Stimulated activated CD4-positive, alpha-beta T cell treated with anti-CD3 and anti-CD28 coated beads, Interleukin-12 subunit alpha, Interleukin-12 subunit beta, amount 100 ng/mL, for 24 hours (primary cell): ENCODE data around the gene UEVLD.

Experiments used
- DNase-seq, 2 experiments: peaks; one replicate each; pipeline ENCODE4 v3.0.0-alpha.2; 2020; ENCODE audit warnings: low read depth in 2 of 2

Gene UEVLD

DNA sequence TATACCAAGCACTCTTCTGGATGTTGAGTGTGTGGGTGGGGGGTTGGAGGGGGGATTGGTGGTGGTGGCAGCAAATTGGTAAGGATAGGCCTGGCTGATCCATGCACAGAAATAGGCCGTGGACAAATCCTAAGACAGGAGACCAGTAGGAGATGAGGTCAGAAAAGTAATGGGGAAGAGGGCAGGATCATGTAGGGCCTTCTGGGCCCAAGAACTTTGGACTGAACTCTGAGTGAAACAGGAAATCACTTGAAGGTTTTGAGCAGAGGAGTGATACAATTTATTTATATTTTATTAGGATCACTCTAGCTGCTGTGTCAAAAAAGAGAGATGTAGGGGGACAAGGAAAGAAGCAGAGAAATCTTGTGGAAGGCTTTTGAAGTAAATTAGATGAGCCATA lies 90.5 kb downstream of the UEVLD start:
- no peak for DNase-seq

DNA sequence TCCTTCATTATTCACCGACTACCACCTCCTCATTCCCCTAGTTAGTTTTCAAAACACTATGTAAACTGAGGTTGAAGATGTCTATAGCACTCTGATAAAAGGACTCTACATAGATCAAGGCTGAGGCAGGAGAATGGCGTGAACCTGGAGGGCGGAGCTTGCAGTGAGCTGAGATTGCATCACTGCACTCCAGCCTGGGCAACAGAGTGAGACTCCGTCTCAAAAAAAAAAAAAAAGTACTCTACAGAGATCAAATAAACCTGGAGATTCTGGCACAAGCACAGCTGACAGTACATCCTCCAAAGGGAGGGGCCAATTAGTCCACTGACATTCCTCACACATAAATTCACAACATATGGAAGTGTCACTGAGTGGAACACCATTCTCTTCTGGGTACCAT lies 92.8 kb downstream of the UEVLD start:
- DNase-seq = no peak

DNA sequence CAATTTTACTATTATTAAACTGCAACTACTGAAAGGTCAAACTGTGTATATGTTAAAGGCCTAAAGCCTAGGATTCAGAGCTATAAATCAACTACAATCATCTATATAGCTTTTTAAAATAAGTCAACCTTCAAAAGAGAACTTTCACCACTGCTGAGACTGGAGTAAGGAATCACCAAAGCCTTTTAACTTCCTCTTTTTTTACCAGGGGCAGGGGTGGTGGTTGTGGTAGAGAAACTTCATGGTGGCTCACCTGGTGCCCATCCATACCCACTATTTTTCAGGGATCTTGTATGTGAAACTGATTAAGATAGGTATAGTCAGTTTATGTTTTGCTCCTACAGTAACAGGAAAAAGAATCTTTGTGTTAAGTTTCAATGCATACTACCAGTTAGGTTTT lies 93.3 kb downstream of the UEVLD start:
- no peak for DNase-seq

DNA sequence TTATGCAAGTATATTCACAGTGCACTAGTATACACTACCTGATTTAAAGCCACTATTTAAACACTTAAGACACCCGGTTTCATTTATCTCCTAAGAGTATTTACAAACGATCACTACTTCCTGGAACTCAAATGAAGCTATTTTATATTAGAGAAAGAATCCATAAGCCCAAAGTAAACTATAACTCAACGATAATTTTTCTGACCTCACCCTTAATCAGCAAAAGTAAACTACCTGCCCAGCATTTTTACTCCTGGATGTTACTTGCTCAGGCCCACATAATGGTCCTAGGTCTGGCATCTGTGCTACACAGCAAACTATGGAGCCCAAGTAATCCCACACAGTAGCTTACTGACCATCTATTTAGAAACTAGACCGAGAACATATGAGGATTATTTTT lies 95.2 kb downstream of the UEVLD start:
- DNase-seq = no peak

DNA sequence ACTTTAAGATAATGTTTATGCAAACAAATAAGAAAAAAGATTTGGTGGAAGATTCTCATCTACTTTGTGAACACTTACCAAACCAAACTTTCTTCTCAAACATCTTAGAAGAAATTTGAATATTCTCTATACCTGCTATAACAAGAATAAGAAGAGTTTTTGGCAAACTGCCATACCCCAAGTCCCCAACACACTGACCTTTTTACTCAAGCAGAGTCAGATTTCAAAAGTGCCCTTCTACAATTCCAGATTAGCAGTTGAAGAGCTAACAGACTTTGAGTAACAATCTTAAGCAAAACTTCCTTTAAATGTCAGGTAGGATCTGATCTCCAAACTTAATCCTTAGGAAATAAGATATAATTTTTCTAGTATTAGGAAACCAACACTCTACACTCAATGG lies 95.6 kb downstream of the UEVLD start:
- DNase-seq = no peak

DNA sequence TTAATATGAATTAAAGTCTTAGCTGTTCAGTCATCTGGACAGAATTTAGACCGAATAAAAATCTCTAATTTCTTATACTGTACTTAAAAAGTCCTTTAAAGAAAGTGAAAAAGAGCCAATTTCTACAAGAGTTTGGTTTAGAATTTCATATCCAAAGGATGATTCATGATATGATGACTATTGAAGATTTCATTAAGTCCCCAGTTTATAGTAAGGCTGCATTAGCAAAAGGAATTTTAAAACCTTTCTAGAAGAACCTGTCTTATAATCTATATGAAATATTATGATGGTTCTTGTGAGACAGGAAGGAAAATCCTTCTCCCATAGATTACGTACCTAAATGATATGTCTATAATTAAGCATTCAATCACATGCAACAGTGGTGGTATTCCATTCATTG lies 96.6 kb downstream of the UEVLD start:
- DNase-seq = no peak

DNA sequence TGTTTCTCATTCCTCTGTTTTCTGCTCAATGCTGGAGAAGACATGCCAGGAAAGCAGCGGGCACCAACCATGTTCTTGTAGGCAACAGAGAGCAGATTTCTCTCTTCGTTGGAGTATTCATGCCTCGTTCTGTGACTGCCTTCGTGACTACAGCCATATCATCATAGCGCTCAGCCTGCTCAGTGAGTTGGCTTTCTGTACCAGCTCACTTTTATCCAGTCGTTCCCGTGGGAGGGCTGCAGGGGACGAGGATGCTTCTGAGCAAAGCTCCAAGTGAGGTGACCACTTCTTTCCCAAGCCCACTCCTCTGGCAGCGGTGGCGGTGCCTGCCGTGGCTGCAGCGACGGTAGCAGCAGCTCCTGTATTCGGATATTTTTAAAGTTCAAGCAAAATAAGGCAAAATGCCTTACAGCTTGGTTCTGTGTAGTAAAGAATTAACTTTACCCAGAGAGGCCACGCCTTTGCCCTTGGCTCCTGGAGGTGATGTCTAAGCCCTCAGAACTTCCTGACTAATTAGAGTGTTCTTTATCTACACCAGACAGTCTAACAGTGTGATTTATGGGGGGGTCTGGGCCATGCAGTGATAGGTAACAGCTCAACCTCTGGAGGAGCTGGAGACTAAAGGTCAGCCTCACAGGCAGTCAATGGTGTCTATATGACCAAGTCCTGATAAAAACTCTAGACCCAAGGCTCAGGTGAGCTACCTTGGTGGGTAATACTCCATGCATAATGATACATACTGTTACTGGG lies 97.6 kb downstream of the UEVLD start:
- DNase-seq = no peak

DNA sequence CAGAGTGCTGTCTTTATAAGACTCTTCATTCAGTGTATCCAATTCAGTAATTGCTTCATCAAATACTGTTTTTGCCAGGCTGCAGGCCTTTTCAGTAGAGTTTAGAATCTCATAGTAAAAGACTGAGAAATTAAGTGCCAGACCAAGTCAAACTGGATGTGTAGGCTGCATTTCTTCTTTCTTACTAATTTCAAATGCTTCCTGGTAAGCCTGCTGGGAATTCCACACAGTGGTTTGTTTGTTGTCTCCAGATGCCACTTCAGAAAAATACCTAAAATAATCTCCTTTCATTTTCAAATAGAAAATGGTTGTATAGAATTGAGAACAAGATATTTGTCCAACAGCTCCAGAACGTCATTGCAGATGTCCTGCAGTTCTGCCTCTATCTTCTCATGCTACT lies 98.2 kb downstream of the UEVLD start:
- no peak for DNase-seq

DNA sequence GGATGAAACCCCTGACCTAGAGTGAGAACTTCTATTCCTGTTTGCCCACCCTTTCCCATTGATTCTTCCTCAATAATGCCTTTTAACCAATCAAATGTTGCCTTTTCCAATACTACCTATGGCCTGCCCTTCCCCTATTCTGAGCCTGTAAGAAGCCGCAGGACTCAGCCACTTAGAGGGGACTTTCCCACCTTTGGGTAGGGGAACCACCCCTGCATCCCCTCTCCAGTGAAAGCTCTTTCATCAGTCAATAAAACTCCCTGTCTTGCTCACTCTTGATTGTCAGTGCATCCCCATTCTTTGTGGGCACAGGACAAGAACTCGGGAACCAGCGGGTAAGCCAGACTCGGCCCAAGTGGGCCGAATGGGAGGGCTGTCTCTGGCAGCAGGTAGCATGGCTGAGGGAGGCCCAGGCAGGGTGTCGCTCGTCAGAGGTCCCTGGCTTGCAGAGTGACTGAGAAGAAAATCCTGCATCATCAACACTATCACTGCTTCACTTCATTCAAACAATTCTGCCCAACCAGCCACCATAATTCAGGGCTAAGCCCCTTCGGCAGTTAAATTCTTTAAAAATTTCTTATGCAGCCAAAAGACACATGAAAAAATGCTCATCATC lies 102.5 kb downstream of the UEVLD start:
- DNase-seq = no peak
